ENCODE data around the gene VAV3.

VAV3 gene

GRCh38 chr1:107692580-107693345 lies 272.2 kb downstream of the VAV3 start:
- H3K27me3 ChIP-seq (ENCODE audit: insufficient read depth, poor library complexity, severe bottlenecking): no peaks in the 10 kb centered on the region
- no peak overlapping the region for H3K27ac ChIP-seq (replicated peaks)
- no peak overlapping the region for H3K4me3 ChIP-seq (replicated peaks; ENCODE audit: insufficient read depth, low read length)
- TF ChIP-seq CTCF (IDR thresholded peaks at IDR 0.05; ENCODE audit: insufficient read depth, low read length): no peak
- TF ChIP-seq SPI1 (IDR thresholded peaks at IDR 0.05; ENCODE audit: borderline replicate concordance, low read depth): no peak
- no peak for TF ChIP-seq REST (IDR thresholded peaks at IDR 0.05; ENCODE audit: insufficient replicate concordance, low read depth)
- TF ChIP-seq GABPA (IDR thresholded peaks at IDR 0.05; ENCODE audit: low read depth): no peak
- no peak for TF ChIP-seq POLR2AphosphoS5 (IDR thresholded peaks at IDR 0.05; ENCODE audit: low read depth)
- no peak for DNase-seq (ENCODE audit: low read depth in 1 of 2, low spot score in 1 of 2)

GRCh38 chr1:107691540-107691939 lies 273.4 kb downstream of the VAV3 start:
- DNase-seq (ENCODE audit: low read depth in 1 of 2, low spot score in 1 of 2): no peak
- Histone ChIP-seq H3K27me3 (ENCODE audit: insufficient read depth, poor library complexity, severe bottlenecking) (no peaks in the 10 kb centered on the region), H3K4me3 (replicated peaks; ENCODE audit: insufficient read depth, low read length) (no peak overlapping the region), H3K27ac (replicated peaks) (no peak overlapping the region)
- TF ChIP-seq POLR2AphosphoS5 (IDR thresholded peaks at IDR 0.05; ENCODE audit: low read depth) (no peak), SPI1 (IDR thresholded peaks at IDR 0.05; ENCODE audit: borderline replicate concordance, low read depth) (no peak), REST (IDR thresholded peaks at IDR 0.05; ENCODE audit: insufficient replicate concordance, low read depth) (no peak), CTCF (IDR thresholded peaks at IDR 0.05; ENCODE audit: insufficient read depth, low read length) (no peak), GABPA (IDR thresholded peaks at IDR 0.05; ENCODE audit: low read depth) (no peak)

GRCh38 chr1:107690491-107690890 lies 274.5 kb downstream of the VAV3 start:
- no peak for DNase-seq (ENCODE audit: low read depth in 1 of 2, low spot score in 1 of 2)
- Histone ChIP-seq H3K27ac (replicated peaks) (no peak overlapping the region), H3K4me3 (replicated peaks; ENCODE audit: insufficient read depth, low read length) (no peak overlapping the region), H3K27me3 (ENCODE audit: insufficient read depth, poor library complexity, severe bottlenecking) (no peaks in the 10 kb centered on the region)
- TF ChIP-seq REST (IDR thresholded peaks at IDR 0.05; ENCODE audit: insufficient replicate concordance, low read depth) (no peak), SPI1 (IDR thresholded peaks at IDR 0.05; ENCODE audit: borderline replicate concordance, low read depth) (no peak), GABPA (IDR thresholded peaks at IDR 0.05; ENCODE audit: low read depth) (no peak), CTCF (IDR thresholded peaks at IDR 0.05; ENCODE audit: insufficient read depth, low read length) (no peak), POLR2AphosphoS5 (IDR thresholded peaks at IDR 0.05; ENCODE audit: low read depth) (no peak)
